B cell (primary cell): ENCODE results near the gene LIN37.

ENCODE experiments used
- CTCF ChIP-seq: fragments of 200-600 bp; IDR thresholded peaks from one replicate; pipeline ENCODE4 v1.8.0; 2022; ENCODE audit warnings: antibody characterized with exemption, mild to moderate bottlenecking
- EZH2 ChIP-seq: IDR thresholded peaks from 2 replicates; pipeline ENCODE4 v1.6.1; 2012; ENCODE audit warnings: borderline replicate concordance, low read depth, mild to moderate bottlenecking, moderate library complexity, low read length; ENCODE audit not compliant: insufficient read depth, poor library complexity, severe bottlenecking

DNA sequence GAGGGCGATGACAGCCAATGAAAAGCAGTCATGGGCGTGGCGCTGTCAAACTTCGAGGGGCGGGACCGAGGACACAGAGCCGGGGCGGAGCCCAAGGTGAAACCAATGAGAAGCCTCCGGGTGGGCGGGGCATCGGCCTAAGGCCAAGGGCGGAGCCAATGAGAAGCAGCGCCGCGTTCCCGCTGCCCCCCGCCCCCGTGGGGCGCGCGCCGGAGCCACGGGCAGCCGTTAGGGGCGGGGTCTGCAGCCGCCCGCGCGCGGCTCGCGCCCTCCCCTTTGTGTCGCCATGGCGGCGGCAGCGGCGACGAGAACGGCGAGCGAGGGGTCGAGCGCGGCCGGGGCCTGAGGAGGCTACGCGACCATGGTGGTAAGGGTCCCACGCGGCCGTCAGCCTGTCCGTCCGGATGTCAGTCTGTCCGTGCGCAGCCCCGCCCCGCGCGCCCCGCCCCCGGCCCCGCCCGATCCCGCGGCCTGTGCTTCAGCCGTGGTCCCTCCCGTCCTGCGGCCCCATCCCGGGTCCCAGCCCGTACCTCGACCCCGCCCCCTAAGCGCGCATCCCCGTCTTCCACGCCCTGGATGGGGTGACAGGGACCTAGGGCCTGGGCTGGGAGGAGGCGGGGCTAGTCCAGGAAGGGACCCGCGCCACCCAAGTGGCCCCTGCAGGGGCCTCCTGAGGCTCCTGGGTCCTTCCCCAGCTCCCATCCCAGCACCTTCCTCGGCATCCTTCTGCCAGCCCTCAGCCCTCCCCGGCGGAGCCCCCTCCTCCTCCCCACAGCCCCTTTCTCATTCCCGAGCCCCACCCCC is 27.1 kb downstream of the LIN37 start, which contains the start of gene ARHGAP33:
- TF ChIP-seq CTCF (no peak), EZH2 (no peak)
